Activated naive CD4-positive, alpha-beta T cell treated with anti-CD3 and anti-CD28 coated beads, Interleukin-2, amount 50 U/mL, for 16 hours (primary cell): ENCODE results near the gene VCX.
"Not testable (repeated sequence)": the region's sequence is repeated elsewhere in the genome, so short reads cannot be mapped to it uniquely, and the experiment has no call there.

Experiments
- DNase-seq: peaks from one replicate; pipeline ENCODE4 v3.0.0-alpha.2; 2020

Gene VCX

DNA sequence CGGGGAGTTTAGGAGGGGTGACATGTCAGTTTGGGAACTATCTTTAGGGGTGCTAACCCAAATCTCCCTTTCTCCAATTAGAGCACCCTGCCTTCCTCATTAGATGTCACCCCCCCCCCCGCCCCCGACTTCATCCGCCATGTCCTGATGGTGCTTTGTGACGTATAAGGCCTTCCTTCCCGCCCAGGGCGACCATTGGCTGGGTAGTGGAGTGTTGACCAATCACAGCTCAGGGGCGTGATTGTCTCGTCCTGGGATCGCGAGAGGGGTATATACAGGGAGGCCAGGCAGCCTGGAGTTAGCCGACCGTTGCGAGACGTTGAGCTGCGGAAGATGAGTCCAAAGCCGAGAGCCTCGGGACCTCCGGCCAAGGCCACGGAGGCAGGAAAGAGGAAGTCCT lies at the start of gene VCX:
Gene VCX, plus strand, starts transcription at position 301 of the 400 bp plus-strand sequence. Its CDS starts 33 bp downstream, at position 334.
- not testable (repeated sequence) for DNase-seq

DNA sequence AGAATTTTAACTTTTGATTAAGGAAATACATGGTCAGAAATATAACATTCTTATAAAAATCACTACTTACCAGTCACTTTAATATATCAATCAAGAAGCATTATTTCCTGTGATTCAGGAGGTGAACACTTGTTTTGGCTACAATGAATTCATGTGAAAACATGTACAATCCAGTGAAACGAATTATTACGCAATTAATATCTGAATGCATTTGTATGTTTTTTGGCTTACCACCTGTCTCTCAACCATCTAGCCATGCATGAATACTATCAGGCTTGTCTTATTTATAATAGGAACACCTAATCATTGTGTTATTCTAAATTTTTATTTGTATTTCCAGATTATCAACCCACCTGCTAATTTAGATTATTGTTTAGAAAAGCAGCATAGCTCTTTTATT lies 44.6 kb upstream of the VCX start:
- DNase-seq = no peak

DNA sequence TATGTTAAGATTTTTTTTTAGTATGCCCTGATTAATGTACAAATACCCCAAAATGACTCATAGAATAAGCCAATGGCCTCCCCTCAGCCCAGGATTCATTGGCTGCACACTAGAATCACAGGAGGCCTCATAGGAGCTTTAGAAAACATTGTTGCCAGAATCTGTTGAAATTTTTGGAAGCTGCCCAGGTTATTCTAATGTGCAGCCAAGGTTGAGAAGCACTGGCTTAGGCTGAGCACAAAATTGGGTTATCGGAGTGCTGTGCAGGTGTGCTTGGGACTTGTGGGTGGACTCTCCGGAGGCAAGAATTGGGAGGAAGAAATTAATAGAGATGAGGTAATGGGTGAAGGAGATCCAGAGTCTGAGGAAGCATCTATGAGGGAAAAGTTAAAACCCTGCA lies 41.3 kb upstream of the VCX start:
- no peak for DNase-seq

DNA sequence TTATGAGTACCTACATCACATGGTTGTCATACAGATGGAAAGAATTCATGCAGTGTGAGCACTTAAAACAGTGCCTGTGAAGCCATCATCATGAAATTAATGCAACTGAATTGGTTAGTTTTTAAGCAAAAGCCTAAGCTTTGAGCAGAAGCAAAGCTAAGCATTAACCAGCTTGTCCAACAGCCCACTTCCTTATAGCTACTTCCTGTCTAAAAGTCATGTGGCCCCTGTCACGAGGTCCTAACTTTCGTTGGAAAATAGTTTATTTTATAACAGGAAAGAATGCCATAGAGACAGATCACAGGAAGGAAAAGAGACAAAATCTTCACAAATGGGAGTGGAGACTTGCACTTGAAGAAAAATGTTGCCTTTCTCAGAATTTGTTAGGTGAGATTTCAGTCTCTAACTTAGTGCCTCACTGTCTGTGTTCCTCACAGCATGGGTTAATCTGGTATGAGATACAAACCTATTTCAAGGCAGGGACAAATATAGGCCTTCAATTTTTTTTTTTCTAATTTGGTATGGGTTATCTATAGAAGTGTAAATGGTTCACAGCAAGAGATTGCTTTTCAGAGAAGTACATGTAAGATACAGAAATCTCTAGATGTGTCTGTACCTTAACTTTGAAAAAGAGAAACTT lies 27.7 kb upstream of the VCX start:
- DNase-seq = no peak

- no peak for DNase-seq
These were observed 14.4 kb upstream of the VCX start for GRCh38 chrX:7828594-7828993.

- no peak for DNase-seq
These were observed 1.7 kb upstream of the VCX start for GRCh38 chrX:7841084-7841805.

- no peak for DNase-seq
These were observed 9.2 kb downstream of the VCX start for GRCh38 chrX:7852166-7852565.

- DNase-seq = no peak
These were observed 29.1 kb downstream of the VCX start for GRCh38 chrX:7872042-7872441.

DNA sequence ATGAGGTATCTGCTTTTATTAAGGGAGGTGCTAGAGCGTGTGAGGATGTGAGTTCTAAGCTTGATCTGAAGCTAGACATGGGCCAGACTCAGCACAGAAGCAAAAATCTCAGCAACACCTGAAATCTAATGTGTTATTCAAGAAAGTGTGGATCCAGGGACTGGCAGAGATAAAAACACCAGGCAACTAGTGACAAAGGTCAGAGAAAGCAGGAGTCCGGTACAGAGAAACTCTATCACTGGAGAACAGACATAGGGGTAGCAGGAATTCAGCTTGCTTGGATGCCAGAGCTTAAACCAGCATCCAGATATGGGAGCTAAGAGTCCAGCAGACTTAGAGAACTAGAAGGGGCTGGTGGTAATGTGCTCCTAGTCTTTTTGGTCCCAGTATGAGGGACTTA lies 34.0 kb downstream of the VCX start:
- no peak for DNase-seq

GRCh38 chrX:7889135-7889534 lies 46.2 kb downstream of the VCX start:
- DNase-seq = no peak

GRCh38 chrX:7889680-7890079 lies 46.7 kb downstream of the VCX start:
- no peak for DNase-seq

DNA sequence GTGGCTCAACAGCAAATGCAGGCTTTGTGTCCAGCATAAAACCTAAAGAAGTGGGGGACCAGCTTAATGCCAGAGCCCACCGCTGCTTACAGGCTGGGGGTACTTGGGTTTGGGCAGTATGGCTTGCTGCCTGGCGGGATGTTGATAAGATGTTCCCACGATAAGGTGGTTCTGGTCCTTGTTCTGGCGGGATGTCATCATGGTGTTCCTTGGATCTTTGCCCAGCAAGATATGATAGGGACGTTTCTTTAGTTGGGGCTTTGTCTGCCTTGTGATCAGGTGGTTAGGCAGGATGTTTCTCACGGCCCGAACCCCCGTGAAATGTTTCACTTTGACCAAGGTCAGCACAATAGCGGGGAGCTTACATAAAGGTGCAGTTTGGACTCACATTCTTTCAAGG lies 49.0 kb downstream of the VCX start:
- DNase-seq = no peak
